ENCODE results near the gene ZNF695.

ZNF695 gene

DNA sequence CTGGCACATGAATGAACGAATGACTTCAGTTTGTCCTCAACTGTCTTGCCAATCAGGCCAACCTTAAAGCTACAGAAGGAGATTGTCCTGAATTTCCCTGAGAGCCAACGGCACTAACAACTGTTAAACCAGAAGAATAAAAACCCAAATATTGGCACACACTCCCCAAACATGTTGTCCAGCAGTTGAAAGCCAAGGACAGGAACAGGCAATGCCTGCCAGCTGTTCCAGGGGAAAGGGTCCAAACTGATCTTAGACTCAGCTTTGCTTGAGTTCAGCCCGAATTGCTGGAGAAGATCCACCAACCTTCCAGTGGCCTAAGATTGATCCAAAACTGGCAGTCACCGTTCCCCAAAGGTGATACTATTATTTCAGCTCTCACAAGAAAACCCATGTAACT lies 53.7 kb downstream of the ZNF695 start:
- DNase-seq, result no peak

GRCh38 chr1:246951413-246951812 lies 56.4 kb downstream of the ZNF695 start:
- DNase-seq, result no peak

- no peak for DNase-seq
Observed at GRCh38 chr1:246949956-246950355, 57.9 kb downstream of the ZNF695 start.

DNA sequence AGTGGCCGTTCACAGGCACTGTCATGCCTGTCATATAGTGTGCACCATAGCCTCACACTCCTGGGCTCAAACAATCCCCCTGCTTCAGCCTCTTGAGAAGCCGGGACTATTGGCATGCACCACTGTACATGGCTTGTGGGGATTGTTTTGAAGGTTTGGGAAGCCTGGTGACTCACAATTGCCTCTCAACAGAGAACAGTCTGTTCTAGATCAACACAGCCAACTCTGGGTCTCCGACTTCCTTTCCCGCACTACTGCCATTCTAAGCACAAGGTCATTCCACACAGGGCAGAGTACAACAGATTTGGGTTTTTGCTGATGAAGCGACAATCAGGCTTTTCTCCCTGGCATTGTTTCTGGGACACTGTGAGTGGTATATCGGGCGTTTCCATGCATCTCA lies 60.6 kb downstream of the ZNF695 start:
- DNase-seq, result no peak

GRCh38 chr1:246946366-246946765 lies 61.5 kb downstream of the ZNF695 start:
- DNase-seq, result no peak

All from cerebellar nuclear complex (tissue), 1 donor.